HCT116 (cell line): Measurements from ENCODE around the gene CRB3.

ENCODE experiments used
- SIN3A ChIP-seq: IDR thresholded peaks from 2 replicates; pipeline ENCODE4 v1.6.1; 2012; ENCODE audit warnings: low read depth
- SP1 ChIP-seq: IDR thresholded peaks from 2 replicates; pipeline ENCODE4 v1.6.1; 2012; ENCODE audit warnings: low read depth

GRCh38 chr19:6465663-6466062 lies 1.6 kb downstream of the CRB3 start:
- TF ChIP-seq SP1 (no peak), SIN3A (no peak)
